Mammary epithelial cell (primary cell): ENCODE measurements around the gene NIT1.

ENCODE experiments used
- EZH2 ChIP-seq: IDR thresholded peaks from 2 replicates; pipeline ENCODE4 v1.6.1; 2012; ENCODE audit warnings: low read length, inconsistent platforms, borderline replicate concordance
- TF ChIP-seq, protein P1 (sequence below), 2 donors: IDR thresholded peaks in 1 of 2; conservative IDR thresholded peaks in 1 of 2; 2 replicates each; pipeline ENCODE4 v1.5.1; 2011 to 2012; ENCODE audit warnings: inconsistent platforms in 2 of 2, low read length in 2 of 2, mild to moderate bottlenecking in 2 of 2, control low read depth in 1 of 2, low read depth in 1 of 2; ENCODE audit not compliant: insufficient read depth in 1 of 2; ENCODE audit errors: extremely low read depth in 1 of 2

DNA sequence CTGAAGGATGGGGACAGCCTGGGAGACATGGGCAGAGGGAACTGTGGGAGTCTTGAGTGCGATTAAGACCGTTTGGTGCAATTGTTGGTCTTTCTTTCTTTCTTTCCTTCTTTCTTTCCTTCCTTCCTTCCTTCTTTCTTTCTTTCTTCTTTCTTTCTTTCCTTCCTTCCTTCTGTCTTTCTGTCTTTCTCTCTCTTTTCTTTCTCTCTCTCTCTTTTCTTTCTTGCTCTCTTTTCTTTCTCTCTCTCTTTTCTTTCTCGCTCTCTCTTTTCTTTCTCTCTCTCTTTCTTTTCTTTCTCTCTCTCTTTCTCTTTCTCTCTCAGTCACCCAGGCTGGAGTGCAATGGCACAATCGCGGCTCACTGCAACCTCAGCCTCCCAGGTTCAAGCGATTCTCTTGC lies 22.7 kb upstream of the NIT1 start:
- TF ChIP-seq, protein P1, sequence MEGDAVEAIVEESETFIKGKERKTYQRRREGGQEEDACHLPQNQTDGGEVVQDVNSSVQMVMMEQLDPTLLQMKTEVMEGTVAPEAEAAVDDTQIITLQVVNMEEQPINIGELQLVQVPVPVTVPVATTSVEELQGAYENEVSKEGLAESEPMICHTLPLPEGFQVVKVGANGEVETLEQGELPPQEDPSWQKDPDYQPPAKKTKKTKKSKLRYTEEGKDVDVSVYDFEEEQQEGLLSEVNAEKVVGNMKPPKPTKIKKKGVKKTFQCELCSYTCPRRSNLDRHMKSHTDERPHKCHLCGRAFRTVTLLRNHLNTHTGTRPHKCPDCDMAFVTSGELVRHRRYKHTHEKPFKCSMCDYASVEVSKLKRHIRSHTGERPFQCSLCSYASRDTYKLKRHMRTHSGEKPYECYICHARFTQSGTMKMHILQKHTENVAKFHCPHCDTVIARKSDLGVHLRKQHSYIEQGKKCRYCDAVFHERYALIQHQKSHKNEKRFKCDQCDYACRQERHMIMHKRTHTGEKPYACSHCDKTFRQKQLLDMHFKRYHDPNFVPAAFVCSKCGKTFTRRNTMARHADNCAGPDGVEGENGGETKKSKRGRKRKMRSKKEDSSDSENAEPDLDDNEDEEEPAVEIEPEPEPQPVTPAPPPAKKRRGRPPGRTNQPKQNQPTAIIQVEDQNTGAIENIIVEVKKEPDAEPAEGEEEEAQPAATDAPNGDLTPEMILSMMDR (conservative IDR thresholded peaks at IDR 0.05 in 1 of 2, IDR thresholded peaks at IDR 0.05 in 1 of 2; ENCODE audit: extremely low read depth in 1 of 2, insufficient read depth in 1 of 2, low read depth in 1 of 2, low read length in 2 of 2): no peak
- no peak for TF ChIP-seq EZH2
